ENCODE results near the gene GPATCH2L. TPM values are rescaled to one million over a fixed set of nuclear protein-coding genes. Genes with fewer than 3 reads are reported as not detected.

GPATCH2L gene
- total RNA-seq, 2 experiments from 2014 or later = 40.0 to 43.4 TPM

DNA sequence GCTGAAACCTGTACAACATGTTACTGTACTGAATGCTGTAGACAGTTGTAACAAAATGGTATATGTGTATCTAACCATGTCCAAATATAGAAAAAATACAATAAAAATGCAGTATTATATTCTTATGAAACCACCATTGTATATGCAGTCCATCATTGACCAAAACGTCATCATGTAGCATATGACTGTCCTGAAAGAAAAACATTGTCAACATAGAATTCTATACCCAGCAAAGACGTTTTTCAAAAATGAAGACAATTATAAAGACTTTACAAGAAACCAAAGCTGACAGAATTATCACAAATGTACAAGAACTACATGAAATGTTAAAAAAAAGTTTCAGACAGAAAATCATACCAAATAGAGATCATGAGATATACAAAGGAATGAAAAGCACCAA, 8.1 kb upstream of the GPATCH2L start:
- H3K4me1 Mint-ChIP-seq (ENCODE audit: low read depth) = peaks cover 5% of the 10 kb centered on the region
- CTCF ChIA-PET = no interaction called here
- H3K27ac Mint-ChIP-seq = no peak overlapping the region
- H3K27me3 Mint-ChIP-seq (ENCODE audit: low read depth) = peaks cover 21% of the 10 kb centered on the region
- H3K4me3 Mint-ChIP-seq = no peak overlapping the region
- H3K9me3 Mint-ChIP-seq = peaks cover 22% of the 10 kb centered on the region
- intact Hi-C loops (cut with micrococcal nuclease) = no loop called here
- DNase-seq = no peak
- H3K36me3 Mint-ChIP-seq (ENCODE audit: low read depth) = peaks cover 2% of the 10 kb centered on the region

- H3K27me3 Mint-ChIP-seq (ENCODE audit: low read depth) = peaks cover 3% of the 10 kb centered on the region
- H3K9me3 Mint-ChIP-seq = peaks cover 21% of the 10 kb centered on the region
- DNase-seq = no peak
- H3K36me3 Mint-ChIP-seq (ENCODE audit: low read depth) = peaks cover 4% of the 10 kb centered on the region
- CTCF ChIA-PET = no interaction called here
- intact Hi-C loops (cut with micrococcal nuclease) = no loop called here
- peaks cover 5% of the 10 kb centered on the region for H3K4me1 Mint-ChIP-seq (ENCODE audit: low read depth)
- H3K27ac Mint-ChIP-seq = no peak overlapping the region
- no peak overlapping the region for H3K4me3 Mint-ChIP-seq
These were observed 4.7 kb upstream of the GPATCH2L start for GRCh38 chr14:76146976-76147375.

DNA sequence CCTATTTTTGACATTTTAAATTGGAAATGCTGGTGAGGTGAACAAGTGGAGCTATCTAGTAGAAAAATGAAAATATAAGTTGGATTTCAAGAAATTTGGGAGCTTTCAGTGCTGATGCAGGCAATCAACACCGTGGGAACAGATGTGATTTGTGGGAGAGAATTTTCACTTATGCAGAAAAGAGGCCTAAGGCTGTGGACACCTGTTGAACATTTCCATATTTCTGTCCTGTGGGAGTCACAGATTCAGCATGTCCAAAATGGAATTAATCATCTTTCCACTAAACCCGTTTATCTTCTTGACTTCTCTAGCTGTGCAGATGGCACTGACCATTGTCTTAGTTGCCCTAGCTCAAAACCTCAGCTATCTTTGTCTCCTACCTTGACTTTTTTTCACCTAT, 2.5 kb upstream of the GPATCH2L start:
- DNase-seq = no peak
- H3K27me3 Mint-ChIP-seq (ENCODE audit: low read depth) = peaks cover 3% of the 10 kb centered on the region
- no peak overlapping the region for H3K27ac Mint-ChIP-seq
- CTCF ChIA-PET = no interaction called here
- H3K36me3 Mint-ChIP-seq (ENCODE audit: low read depth) = peaks cover 8% of the 10 kb centered on the region
- no peak overlapping the region for H3K4me3 Mint-ChIP-seq
- H3K9me3 Mint-ChIP-seq = peaks cover 13% of the 10 kb centered on the region
- H3K4me1 Mint-ChIP-seq (ENCODE audit: low read depth) = peaks cover 25% of the 10 kb centered on the region
- intact Hi-C loops (cut with micrococcal nuclease) = no loop called here

DNA sequence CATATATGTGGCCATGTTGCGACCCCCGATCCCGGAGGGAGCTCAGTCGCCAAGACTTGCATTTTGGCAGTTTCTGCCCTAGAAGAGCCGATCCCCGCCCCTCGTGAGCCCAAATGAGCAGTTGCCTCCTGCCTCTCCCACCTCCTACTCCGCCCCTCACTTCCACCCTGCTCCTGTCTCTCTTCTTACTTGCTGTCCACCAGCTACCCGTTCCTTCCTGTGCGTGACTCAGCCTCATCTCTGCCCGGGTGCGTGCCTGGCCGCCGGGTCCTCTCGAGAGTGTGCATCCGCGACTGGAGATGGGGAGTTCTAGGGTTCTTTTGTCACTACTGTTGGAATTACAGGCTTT, 585 bp downstream of the GPATCH2L start:
- CTCF ChIA-PET = interaction anchor here (0.5 to 1.2 kb wide), 4 partner anchors 10 to 164 kb away, joined by 3 to 4 read pairs (median 4); no protein-coding TSS in a partner anchor
- peak; percentile 89 for DNase-seq
- H3K4me1 Mint-ChIP-seq (ENCODE audit: low read depth) = peaks cover 53% of the 10 kb centered on the region
- H3K9me3 Mint-ChIP-seq = no peaks in the 10 kb centered on the region
- peak overlapping the region; percentile 98 for H3K4me3 Mint-ChIP-seq
- intact Hi-C loops (cut with micrococcal nuclease) = loop anchor here (5.0 kb wide), 5 partner anchors 170 to 1225 kb away; partner anchors contain the start of genes CIPC, ERG28, SAMD15 and TGFB3
- peak overlapping the region; percentile 97 for H3K27ac Mint-ChIP-seq
- peaks cover 21% of the 10 kb centered on the region for H3K36me3 Mint-ChIP-seq (ENCODE audit: low read depth)
- H3K27me3 Mint-ChIP-seq (ENCODE audit: low read depth) = no peaks in the 10 kb centered on the region

DNA sequence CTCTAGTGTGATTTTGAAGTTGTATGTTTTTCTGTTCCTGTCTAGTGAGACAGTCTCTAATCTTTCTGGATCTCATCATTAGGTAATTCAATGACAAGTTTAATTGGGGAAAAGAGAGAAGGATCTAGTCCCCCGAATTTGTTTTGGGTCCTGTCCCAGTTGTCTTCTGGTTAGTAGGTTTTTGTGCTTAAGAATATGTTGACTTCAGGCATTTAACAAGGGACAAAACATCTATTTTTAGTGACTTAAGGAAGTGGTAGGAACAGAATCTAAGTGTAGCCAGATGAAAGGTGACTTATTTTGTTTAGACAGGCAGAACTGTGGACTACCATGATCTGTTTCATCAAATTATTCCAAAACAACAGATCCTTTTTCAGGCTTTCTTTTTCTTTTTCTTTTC, 2.2 kb downstream of the GPATCH2L start:
- CTCF ChIA-PET = no interaction called here
- Mint-ChIP-seq H3K9me3 (no peaks in the 10 kb centered on the region), H3K4me1 (ENCODE audit: low read depth) (peaks cover 65% of the 10 kb centered on the region), H3K27ac (no peak overlapping the region), H3K4me3 (no peak overlapping the region), H3K36me3 (ENCODE audit: low read depth) (peaks cover 32% of the 10 kb centered on the region), H3K27me3 (ENCODE audit: low read depth) (no peaks in the 10 kb centered on the region)
- DNase-seq = no peak
- intact Hi-C loops (cut with micrococcal nuclease) = loop anchor here (5.0 kb wide), 5 partner anchors 172 to 1223 kb away; partner anchors contain the start of genes CIPC, ERG28, SAMD15 and TGFB3

- Mint-ChIP-seq H3K27me3 (ENCODE audit: low read depth) (no peaks in the 10 kb centered on the region), H3K4me1 (ENCODE audit: low read depth) (peaks cover 69% of the 10 kb centered on the region), H3K27ac (no peak overlapping the region), H3K36me3 (ENCODE audit: low read depth) (peaks cover 39% of the 10 kb centered on the region), H3K9me3 (no peaks in the 10 kb centered on the region), H3K4me3 (no peak overlapping the region)
- DNase-seq = no peak
- CTCF ChIA-PET = no interaction called here
- intact Hi-C loops (cut with micrococcal nuclease) = loop anchor here (5.0 kb wide), 5 partner anchors 172 to 1223 kb away; partner anchors contain the start of genes CIPC, ERG28, SAMD15 and TGFB3
These were observed 2.9 kb downstream of the GPATCH2L start for GRCh38 chr14:76154539-76155126.

DNA sequence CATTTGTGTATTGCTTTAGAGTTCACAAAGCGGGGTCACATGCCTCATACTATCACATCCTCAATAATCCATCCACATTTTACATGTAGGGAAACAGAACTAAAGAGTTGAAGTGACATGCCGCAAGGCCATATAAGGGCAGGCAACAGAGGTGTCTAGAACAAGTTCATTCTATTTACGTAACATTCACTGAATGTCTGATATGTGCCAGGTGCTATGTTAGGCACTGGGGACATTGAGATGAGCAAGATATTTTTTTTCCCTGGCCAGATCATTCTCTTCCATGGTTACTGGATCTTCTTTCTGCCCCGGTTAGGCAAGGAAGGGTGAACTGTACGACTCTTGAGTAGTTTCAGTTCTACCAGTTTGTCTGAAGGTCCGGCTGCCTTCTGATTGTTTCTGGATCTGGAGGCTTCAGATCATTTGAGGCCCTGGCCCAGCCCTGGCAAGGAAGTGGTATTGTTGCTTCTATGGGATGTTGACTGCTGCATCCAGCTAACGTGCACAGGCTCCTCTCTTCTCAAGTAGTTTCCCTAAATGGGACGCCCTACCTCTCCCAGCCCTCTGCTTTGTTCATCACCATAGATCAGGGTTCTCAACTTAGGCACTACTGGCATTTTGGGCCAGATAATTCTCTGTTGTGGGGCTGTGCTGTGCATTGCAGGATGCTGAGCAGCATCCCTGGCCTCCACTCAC, 12.1 kb downstream of the GPATCH2L start:
- no peaks in the 10 kb centered on the region for H3K9me3 Mint-ChIP-seq
- H3K4me1 Mint-ChIP-seq (ENCODE audit: low read depth) = peaks cover 30% of the 10 kb centered on the region
- intact Hi-C loops (cut with micrococcal nuclease) = no loop called here
- no peak for DNase-seq
- no peaks in the 10 kb centered on the region for H3K27me3 Mint-ChIP-seq (ENCODE audit: low read depth)
- no peak overlapping the region for H3K4me3 Mint-ChIP-seq
- CTCF ChIA-PET = no interaction called here
- no peak overlapping the region for H3K27ac Mint-ChIP-seq
- H3K36me3 Mint-ChIP-seq (ENCODE audit: low read depth) = peaks cover 52% of the 10 kb centered on the region

DNA sequence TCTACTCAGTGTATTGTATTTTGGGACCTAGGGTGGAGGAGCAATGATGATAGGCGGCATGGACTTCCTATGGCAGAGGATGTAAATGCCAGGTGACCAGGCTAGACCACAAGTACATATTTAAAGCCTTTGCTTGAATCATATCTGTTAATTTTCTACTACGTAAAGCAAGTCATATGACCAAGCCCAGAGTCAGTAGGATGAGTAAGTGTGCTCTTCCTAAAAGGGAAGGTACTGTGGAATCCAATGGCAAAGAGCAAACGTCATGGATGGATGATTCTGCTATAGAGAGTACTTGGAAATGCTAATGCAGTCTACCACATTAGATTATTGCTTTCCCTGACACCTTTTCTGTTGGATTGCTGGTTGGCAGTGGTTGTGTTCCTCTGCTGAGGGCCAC, 16.8 kb downstream of the GPATCH2L start:
- no peaks in the 10 kb centered on the region for H3K9me3 Mint-ChIP-seq
- H3K27me3 Mint-ChIP-seq (ENCODE audit: low read depth) = no peaks in the 10 kb centered on the region
- H3K4me3 Mint-ChIP-seq = no peak overlapping the region
- no peak for DNase-seq
- H3K4me1 Mint-ChIP-seq (ENCODE audit: low read depth) = peaks cover 12% of the 10 kb centered on the region
- no peak overlapping the region for H3K27ac Mint-ChIP-seq
- H3K36me3 Mint-ChIP-seq (ENCODE audit: low read depth) = peaks cover 48% of the 10 kb centered on the region
- intact Hi-C loops (cut with micrococcal nuclease) = no loop called here
- CTCF ChIA-PET = no interaction called here

DNA sequence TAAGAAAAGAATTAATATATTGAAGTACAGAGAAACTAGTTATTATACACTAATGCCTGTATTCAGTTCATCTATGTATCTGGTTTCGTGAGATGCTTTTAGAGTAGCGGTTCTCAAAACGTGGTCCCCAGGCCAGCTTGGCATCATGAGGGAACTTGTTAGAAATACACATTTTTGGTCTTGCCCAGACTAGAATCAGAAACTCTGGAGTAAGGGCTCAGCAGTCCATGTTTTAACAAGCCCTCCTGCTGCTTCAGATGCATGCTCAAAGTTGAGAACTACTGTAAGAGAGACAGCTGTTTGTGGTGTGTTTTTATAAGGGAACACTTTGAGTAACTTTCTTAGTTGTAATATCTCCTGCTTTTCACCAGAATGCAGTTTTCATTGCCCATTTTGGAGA, 18.1 kb downstream of the GPATCH2L start:
- H3K27ac Mint-ChIP-seq = no peak overlapping the region
- intact Hi-C loops (cut with micrococcal nuclease) = no loop called here
- no peak for DNase-seq
- CTCF ChIA-PET = no interaction called here
- no peak overlapping the region for H3K4me3 Mint-ChIP-seq
- peaks cover 6% of the 10 kb centered on the region for H3K4me1 Mint-ChIP-seq (ENCODE audit: low read depth)
- no peaks in the 10 kb centered on the region for H3K27me3 Mint-ChIP-seq (ENCODE audit: low read depth)
- H3K9me3 Mint-ChIP-seq = no peaks in the 10 kb centered on the region
- H3K36me3 Mint-ChIP-seq (ENCODE audit: low read depth) = peaks cover 47% of the 10 kb centered on the region

DNA sequence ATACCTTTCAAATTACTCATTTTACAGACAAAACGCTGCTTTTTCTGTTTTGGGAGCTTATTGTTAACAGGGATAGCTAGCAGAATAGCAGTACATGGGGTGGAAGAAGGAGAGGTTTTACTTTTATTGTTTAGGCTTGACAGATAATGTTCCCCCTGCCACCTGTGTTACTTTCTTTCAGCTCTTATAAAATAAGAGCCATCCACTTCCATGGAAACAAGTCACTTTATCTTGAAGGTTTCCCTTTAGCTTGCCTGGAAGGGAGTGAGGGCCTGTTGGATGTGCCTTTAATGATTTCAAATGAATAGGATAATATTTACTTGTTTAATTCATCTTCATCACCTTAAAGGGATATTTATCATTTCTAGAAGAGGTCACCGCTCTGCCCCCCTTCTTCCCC, 23.3 kb downstream of the GPATCH2L start:
- Mint-ChIP-seq H3K9me3 (no peaks in the 10 kb centered on the region), H3K4me1 (ENCODE audit: low read depth) (no peaks in the 10 kb centered on the region), H3K4me3 (no peak overlapping the region), H3K27me3 (ENCODE audit: low read depth) (no peaks in the 10 kb centered on the region), H3K36me3 (ENCODE audit: low read depth) (peaks cover 43% of the 10 kb centered on the region), H3K27ac (no peak overlapping the region)
- intact Hi-C loops (cut with micrococcal nuclease) = no loop called here
- no peak for DNase-seq
- CTCF ChIA-PET = interaction anchor here (0.7 to 1.2 kb wide), 3 partner anchors 11 to 212 kb away, joined by 3 to 6 read pairs (median 3); no protein-coding TSS in a partner anchor

- H3K27ac Mint-ChIP-seq = no peak overlapping the region
- H3K36me3 Mint-ChIP-seq (ENCODE audit: low read depth) = peaks cover 50% of the 10 kb centered on the region
- H3K27me3 Mint-ChIP-seq (ENCODE audit: low read depth) = no peaks in the 10 kb centered on the region
- intact Hi-C loops (cut with micrococcal nuclease) = no loop called here
- no peaks in the 10 kb centered on the region for H3K4me1 Mint-ChIP-seq (ENCODE audit: low read depth)
- CTCF ChIA-PET = interaction anchor here (0.9 to 1.2 kb wide), 2 partner anchors 10 to 177 kb away, joined by 3 to 6 read pairs; no protein-coding TSS in a partner anchor
- no peak overlapping the region for H3K4me3 Mint-ChIP-seq
- no peaks in the 10 kb centered on the region for H3K9me3 Mint-ChIP-seq
- DNase-seq = no peak
These were observed 24.2 kb downstream of the GPATCH2L start for GRCh38 chr14:76175942-76176341.

DNA sequence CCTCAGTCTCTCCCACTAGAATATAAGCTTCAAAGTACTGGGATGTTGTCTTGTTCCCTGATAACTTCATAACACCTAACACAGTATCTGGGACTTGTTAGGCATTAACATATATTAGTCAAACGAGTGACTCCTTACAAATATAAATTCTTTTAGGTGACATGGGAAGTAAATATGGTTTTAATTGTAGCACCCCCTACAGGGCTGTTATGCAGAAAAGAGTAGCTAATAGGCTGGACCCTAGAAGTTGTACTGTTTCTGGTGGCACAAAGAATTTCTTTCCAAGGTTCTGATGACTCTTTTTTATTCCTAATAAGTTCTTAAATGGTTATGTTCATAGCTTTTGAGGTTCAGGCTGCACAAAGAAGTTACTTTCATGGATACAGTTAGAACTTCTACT, 29.8 kb downstream of the GPATCH2L start:
- Mint-ChIP-seq H3K4me1 (ENCODE audit: low read depth) (no peaks in the 10 kb centered on the region), H3K27ac (no peak overlapping the region), H3K27me3 (ENCODE audit: low read depth) (no peaks in the 10 kb centered on the region), H3K9me3 (no peaks in the 10 kb centered on the region), H3K36me3 (ENCODE audit: low read depth) (peaks cover 51% of the 10 kb centered on the region), H3K4me3 (no peak overlapping the region)
- CTCF ChIA-PET = interaction anchor here (0.7 to 2.2 kb wide), 2 partner anchors 12 to 800 kb away, joined by 5 to 8 read pairs; no protein-coding TSS in a partner anchor
- intact Hi-C loops (cut with micrococcal nuclease) = no loop called here
- DNase-seq = no peak
